ENCODE data around the gene PDE6G.

- TF ChIP-seq MAZ (IDR thresholded peaks at IDR 0.05; ENCODE audit: borderline replicate concordance, low read depth, low read length) (no peak), CTCF (conservative IDR thresholded peaks at IDR 0.05; ENCODE audit: low read depth, low read length) (no peak), CEBPB (IDR thresholded peaks at IDR 0.05; ENCODE audit: low read depth, low read length) (no peak), NFE2L2 (IDR thresholded peaks at IDR 0.05; ENCODE audit: low read depth, low read length) (no peak), RCOR1 (IDR thresholded peaks at IDR 0.05; ENCODE audit: insufficient replicate concordance, low read length) (no peak), RAD21 (IDR thresholded peaks at IDR 0.05; ENCODE audit: low read length) (no peak), POLR2A (IDR thresholded peaks at IDR 0.05; ENCODE audit: low read depth, low read length) (no peak), CHD1 (IDR thresholded peaks at IDR 0.05; ENCODE audit: low read depth, low read length) (no peak)
These were observed 49.3 kb upstream of the PDE6G start for GRCh38 chr17:81705518-81706231.
